GM12801 (cell line): ENCODE results near the gene PRDM15.

Source experiments
- TF ChIP-seq, protein P1 (sequence below): IDR thresholded peaks from one replicate; pipeline ENCODE4 v1.5.1; 2011; ENCODE audit warnings: control low read depth; ENCODE audit not compliant: insufficient read length; ENCODE audit errors: extremely low read depth

The PRDM15 gene

DNA sequence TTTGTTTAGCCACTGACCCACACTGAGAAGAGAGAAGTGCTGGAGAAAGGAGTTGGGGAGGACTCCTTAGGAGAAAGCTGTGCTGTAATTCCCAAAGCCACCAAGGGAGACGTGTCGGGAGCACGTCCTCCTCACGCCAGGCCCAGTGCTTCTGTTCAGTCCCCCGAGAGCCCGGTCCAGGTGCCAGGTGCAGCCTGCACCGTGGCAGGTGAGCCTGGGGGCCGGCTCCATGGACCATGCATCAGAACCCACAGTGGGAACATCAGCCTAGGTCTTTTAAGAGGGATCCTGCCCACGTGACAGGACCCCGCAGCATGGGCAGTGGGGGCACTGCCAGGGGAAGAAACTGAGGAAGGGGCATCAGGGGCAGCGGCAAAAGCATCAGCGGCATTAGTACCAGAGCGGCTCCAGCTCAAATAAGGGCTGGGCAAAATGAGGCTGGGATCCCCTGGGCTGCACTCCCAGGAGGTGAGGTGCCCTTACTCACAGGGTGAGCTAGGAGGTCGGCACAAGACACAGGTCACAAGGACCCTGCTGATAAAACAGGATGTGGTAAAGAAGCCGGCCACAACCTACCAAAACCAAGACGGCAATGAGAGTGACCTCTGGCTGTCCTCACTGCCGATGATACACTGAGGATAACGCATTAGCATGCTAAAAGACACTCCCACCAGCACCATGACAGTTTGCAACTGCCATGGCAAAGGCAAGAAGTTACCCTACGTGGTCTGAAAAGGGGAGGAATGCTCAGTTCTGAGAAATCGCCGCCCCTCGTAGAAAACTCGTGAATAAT, 24.6 kb upstream of the PRDM15 start:
- TF ChIP-seq, protein P1, sequence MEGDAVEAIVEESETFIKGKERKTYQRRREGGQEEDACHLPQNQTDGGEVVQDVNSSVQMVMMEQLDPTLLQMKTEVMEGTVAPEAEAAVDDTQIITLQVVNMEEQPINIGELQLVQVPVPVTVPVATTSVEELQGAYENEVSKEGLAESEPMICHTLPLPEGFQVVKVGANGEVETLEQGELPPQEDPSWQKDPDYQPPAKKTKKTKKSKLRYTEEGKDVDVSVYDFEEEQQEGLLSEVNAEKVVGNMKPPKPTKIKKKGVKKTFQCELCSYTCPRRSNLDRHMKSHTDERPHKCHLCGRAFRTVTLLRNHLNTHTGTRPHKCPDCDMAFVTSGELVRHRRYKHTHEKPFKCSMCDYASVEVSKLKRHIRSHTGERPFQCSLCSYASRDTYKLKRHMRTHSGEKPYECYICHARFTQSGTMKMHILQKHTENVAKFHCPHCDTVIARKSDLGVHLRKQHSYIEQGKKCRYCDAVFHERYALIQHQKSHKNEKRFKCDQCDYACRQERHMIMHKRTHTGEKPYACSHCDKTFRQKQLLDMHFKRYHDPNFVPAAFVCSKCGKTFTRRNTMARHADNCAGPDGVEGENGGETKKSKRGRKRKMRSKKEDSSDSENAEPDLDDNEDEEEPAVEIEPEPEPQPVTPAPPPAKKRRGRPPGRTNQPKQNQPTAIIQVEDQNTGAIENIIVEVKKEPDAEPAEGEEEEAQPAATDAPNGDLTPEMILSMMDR, result no peak

DNA sequence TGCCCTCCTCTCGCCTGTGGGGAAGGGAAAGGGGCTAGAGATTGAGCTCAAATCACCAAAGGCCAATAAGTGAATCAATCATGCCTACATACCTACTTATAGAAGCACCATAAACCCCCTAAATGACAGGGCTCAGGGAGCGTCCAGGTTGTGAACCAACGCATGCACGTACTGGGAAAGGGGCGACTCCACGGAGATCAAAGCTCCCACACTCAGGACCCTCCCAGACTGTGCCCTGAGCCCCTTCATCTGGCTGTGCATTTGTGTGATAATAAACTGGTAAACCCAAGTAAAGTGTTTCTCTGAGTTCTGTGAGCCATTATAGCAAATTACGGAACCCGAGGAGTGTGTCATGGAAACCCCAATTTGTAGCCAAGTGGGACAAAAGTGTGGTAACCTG, 23.8 kb upstream of the PRDM15 start:
- TF ChIP-seq, protein P1, result no peak

DNA sequence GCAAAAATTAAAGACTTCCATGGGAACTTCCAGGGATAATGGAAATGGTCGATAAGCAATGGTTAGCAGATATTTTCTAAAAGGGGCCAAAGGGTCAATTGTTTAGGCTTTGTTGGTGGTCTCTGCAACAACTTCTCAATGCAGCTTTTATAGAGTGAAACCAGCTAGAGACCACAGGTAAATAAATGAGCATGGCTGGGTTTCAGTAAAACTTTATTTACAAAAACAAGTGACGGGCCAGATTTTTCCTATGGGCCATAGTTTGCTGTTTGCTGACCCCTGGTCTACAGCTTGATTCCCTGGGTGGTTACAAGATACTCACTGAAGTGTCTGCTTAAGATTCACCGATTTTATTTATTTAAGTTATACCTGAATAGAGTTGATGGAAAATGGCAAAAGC, 22.6 kb upstream of the PRDM15 start:
- TF ChIP-seq, protein P1, result no peak

DNA sequence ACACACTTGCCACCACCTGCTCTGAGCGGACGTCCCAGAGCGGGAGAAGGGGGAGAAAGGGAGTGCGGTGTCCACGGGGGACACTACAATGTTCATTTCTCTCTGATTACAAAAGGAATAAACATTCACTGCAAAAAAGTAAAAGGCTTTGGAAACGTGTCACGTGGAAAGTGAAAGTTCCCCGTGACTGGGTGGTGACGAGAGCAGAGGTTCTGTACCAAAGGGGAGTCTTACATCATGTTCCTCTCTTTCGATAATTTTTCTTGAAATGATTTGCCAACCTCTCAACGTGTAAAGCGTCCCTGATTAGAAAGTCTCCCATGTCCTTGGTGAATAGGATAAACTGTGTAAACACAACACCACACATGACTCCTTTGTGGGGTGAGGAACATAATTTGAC, 22.0 kb upstream of the PRDM15 start:
- TF ChIP-seq, protein P1, result no peak

DNA sequence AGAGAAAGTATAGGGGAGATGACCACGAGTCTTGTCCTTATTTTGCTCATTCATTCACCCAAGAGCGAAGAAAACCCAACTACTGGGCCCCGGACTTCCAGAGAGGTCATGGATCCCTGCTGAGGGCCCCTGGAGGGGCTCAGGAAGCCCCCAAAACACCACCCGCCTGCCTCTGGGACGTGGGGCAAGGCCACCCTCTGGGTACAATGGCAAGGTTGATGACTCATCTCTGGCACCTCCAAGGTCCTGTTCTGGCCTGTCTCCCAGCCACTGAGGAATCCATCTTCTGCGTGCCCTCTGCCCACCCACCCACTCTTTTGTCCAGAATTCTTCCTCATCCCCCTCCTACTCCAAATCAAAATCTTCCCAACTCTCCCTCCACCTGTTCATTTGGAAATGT, 21.3 kb upstream of the PRDM15 start:
- TF ChIP-seq, protein P1, result no peak

DNA sequence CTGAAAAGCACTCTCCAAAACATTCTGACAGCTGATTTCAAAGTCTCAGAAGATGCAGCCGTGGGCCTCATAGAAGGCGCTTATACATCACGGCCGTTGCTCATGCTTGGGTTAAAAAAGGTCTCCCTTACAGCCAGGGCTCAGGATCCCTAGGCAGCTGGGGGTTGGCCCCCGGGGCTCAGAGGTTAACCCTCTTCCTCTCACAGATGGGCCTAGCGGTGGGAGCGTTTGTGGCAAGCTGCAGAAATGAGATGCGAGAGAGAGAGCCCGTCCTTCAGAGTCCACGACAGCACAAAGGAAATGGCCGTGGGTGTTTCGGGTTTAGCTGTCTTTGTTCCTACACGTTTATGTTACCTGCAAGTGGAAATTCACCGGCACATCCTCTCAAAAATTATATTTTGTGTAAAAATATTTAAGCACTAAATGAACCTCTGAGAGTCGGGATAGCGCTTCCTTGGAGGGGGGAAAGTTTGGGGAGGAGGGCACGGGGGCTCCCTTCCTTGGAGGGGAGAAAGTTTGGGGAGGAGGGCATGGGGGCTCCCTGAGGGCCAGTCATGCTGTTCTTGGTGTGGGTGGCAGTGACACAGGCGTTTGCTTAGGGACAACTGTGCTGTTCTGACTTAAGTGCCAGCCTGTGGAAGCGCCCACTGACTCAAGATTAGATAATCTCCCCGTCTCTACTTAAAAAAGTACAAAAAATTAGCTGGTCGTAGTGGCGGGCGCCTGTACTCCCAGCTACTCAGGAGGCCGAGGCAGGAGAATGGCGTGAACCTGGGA, 20.5 kb upstream of the PRDM15 start:
- TF ChIP-seq, protein P1, result no peak

DNA sequence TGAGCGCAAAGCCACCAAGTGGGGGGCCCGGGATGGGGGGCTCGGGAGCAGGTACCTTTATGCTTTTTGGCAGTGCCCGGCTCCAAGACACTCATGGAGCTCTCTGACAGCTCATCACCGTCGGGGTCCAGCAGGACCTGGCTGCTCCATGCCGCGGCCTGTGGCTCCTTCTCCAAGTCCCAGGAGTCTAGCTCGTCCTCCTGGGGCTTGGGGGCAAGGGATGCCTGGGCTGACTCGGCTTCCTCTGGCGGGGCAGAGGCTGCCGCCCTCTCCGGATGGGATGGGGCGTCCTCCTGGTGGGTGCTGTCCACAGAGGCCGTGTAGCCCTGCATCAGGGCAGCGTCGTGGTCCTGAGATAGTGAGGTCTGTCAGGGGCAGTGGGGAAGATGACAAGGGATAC, 19.9 kb upstream of the PRDM15 start:
- TF ChIP-seq, protein P1, result no peak
